Epithelial cell of prostate (primary cell): ENCODE measurements around the gene ORM1.

Source experiments
- DNase-seq: peaks from one replicate; pipeline ENCODE4 v3.0.0-alpha.2; 2011; ENCODE audit warnings: low read depth, low spot score
- H3K27ac ChIP-seq: fragments of 450-650 bp; 2 replicates; pipeline ENCODE4 v1.5.1; 2017; ENCODE audit warnings: mild to moderate bottlenecking

ORM1 gene

DNA sequence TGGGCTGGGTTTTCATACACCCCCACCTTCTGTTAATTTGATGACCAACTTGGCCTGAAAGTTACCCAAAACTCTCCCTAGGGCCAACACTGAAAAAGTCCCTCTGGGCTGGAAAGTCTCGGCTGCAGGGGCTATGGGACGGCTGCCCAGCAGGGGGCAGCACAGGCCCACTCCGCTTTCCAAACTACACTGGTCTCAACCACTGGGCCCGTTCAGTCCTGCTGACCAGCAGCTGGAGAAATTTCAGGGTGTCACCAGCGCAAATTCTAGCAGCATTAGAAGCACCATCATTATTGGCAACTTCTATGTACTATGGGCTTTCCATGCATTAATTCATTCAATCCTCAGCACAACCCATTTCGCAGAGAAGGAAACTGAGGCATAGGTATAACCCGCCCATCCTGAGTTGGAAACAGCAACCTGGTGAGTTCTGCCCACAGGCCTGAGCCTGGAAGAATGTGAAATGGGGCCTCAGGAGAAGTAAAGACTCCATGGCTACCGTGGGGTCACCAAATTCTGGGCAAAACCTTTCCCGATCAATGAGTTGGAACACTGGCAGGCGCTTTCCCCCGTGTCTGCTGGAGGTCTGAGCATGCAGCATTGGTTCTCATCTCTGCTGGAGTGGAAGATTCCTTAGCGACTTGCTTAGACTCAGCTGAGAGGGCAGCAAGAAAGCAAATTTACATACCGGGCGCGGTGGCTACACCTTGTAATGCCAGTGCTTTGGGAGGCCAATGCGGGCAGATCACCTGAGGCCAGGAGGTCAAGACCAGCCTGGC, 16.4 kb downstream of the ORM1 start:
- no peak for DNase-seq
- no peak overlapping the region for H3K27ac ChIP-seq

DNA sequence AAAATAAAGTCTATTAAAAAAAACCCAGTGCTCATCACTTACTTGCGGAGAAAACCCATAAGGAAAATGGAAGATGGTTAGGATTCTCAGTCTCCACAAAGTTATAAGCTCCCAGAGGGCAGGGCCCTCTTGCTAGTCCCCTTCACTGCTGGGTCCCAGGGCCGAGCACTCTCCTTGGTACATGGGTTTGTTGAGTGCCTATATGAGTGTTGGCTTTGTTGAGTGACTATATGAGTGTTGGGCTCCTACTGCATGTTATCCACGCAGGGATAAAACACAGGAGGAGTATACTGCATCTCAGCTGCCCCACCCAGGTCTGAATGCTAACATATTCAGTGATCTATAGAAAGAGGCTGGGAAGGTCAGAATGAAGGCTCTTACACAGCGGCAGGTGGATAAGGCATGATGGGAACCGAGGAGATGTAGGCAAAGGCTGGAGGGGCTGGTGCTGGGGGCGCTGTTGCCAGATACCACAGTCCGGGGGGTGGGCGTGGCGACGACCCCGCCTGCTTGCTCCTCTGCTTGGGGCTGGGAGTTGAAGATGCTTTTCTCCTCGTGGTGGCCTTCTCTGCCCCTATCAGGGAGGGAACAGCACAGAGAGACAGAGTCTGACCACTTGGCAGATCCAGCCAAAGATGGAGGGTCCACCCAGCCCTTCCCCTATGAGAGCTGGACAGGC, 18.4 kb downstream of the ORM1 start:
- no peak overlapping the region for H3K27ac ChIP-seq
- DNase-seq, result no peak

DNA sequence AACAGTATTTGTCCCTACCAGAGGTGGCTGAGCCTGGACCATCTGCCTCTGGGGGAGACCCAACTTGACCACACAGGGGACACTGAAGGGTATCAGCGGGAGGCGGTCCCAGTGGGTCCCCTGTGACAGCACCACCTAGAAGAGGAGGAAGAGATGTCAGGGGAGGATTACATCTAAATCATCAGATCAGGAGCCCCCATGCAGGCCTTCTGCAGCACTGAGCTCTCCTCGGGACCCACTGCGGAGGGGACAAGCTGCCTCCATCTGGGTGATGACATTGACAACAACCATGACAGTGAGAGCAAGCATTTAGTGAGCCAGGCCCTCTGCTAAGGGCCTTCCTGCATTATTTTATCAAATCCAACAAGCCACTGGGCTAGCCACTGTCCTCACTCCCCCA, 19.1 kb downstream of the ORM1 start:
- DNase-seq, result no peak
- H3K27ac ChIP-seq, result no peak overlapping the region

GRCh38 chr9:114342755-114343440, 20.0 kb downstream of the ORM1 start:
- peak overlapping the region; percentile 22 for H3K27ac ChIP-seq
- DNase-seq, result no peak

GRCh38 chr9:114343471-114344187, 20.7 kb downstream of the ORM1 start:
- peak overlapping the region; percentile 22 for H3K27ac ChIP-seq
- peak; percentile 14 for DNase-seq

DNA sequence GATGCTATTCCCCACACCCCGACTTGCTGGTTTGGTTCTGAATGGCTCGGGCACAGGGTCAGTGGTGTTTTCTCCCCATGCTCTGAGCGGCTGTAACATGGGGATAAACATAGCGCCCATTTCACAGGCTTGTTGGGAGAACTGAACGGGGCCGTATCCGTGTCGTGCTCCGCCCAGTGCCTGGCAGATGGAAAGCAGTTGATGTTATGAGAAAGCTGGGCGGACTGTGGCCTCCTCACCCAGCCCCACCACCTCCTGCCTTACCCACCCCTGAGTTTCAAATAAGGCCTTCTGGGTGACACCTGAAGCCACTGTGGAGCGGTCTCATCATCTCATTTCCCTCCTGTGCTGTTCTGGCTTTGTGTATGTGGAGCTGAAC, 21.3 kb downstream of the ORM1 start:
- H3K27ac ChIP-seq, result peak overlapping the region; percentile 22
- no peak for DNase-seq

GRCh38 chr9:114344692-114345091, 21.8 kb downstream of the ORM1 start:
- DNase-seq, result no peak
- H3K27ac ChIP-seq, result no peak overlapping the region

DNA sequence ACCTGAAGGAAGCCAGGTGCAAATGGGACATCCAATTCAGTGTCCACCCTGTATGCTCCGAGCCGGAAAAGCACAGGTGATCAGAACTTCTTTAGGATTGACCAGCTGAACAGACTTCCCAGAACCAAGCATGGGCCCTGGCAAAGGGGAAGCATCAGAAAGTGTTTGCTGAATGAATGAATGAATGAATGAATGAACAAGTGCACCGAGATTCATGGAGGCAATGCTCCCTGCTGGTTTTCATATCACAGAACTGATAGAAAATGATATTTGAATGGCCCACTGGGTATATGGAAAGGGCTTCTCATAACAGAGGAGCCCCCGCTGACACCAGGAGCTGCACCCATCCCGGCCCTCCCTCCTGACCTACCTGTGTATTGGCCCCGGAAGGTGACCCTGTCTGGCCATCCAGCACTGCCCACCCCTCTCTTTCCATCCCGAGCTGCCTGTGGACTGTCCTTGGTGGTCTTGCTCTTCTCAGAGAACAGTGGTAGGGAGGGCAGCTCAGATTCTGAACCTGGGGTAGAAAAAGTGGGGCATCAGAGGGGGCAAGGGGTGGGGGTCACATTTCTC, 22.7 kb downstream of the ORM1 start:
- DNase-seq, result no peak
- no peak overlapping the region for H3K27ac ChIP-seq

DNA sequence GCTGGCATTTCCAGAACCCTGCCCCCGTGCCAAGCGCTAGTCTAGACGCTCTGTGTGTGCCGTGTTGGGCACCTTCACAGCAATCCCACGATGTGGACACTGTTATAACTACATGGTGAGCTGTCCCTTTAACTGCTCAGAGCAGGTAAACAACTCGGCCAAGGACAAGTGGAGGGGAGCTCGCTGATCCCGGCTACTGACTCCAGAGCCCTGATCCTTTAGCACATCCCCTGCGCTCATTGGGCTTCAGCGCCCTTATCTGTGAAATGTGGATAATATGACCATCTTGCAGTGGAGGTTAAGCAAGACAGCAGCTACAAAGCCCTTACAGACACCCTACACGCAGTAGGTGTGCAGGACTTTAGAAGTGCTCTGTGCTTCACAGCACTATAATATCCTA, 23.2 kb downstream of the ORM1 start:
- no peak overlapping the region for H3K27ac ChIP-seq
- DNase-seq, result no peak

DNA sequence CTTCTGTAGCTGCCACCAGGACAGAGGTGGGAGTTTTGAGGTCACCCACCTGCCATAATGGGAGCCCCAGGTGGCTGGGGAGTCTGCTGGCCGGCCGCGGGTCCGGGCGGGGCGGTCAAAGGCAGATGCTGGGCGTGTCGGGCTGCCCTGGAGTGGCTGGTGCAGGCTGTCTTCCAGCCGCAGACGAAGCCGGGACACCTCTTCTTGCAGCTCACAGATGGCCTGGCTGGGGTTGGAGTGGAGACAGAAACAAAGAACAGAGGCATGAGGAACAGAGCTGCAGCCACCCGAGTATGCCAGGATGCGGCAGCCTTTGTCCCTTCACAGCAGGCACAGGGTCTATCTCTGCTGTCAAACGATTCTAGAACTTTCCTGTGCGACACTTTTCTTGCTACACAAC, 24.8 kb downstream of the ORM1 start:
- H3K27ac ChIP-seq, result no peak overlapping the region
- DNase-seq, result no peak

- peak overlapping the region; percentile 87 for H3K27ac ChIP-seq
- no peak for DNase-seq
Measured at GRCh38 chr9:114348261-114348905, 25.5 kb downstream of the ORM1 start.

- peak overlapping the region; percentile 87 for H3K27ac ChIP-seq
- peak; percentile 95 for DNase-seq
Measured at GRCh38 chr9:114348906-114349482, 26.1 kb downstream of the ORM1 start.

- DNase-seq, result no peak
- H3K27ac ChIP-seq, result peak overlapping the region; percentile 87
Measured at GRCh38 chr9:114349713-114350480, 27.0 kb downstream of the ORM1 start.

DNA sequence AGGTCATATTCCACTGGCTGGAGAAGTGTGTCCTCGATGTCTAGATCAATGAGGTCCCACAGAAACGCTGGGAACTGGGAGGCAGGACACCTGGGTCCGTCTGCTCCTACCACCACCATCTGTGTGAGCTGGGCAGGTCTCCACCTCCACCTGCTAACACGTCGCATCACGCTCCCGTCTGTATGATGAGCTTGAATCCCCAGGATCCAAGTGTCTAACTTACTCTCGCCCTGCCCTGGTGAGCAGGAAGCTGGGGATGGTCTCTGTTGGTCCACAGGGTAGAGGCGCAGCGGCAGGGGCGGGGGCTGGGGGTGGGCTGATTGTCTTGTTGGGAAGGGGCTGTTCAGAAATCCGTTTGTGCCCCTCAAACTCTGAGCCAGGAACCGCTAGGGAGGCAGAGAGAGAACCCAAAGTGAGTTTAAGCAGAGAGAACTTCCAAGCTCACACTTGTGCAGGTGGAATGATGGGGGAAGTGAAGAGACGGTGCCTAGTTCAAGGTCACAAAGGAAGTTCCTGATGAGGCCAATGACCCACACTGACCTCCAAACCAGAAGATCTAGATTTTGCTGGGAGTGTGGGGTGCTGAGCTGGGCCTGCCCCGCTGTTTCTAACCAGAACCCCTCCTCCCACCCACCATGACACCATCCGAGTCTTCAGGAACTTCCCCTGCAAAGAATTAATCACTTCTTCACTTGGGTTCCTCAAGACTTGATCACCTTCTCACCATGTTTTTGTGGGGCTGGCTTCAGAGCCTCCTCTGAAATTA, 27.9 kb downstream of the ORM1 start:
- no peak overlapping the region for H3K27ac ChIP-seq
- no peak for DNase-seq

DNA sequence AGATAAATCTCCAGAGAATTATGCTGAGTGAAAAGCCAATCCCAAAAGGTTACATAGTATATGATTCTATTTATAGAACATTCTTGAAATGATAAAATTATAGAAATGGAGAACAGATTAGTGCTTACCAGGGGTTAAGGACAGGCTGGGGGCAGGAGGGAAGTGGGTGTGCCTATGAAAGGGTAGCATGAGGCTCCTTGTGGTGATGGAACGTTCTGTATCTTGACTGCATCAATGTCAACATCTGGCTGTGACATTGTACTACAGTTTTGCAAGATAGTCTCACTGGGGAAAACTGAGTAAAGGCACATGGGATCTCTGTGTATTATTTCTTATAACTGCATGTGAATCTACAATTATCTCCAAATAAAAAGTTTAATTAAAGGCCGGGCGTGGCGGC, 29.0 kb downstream of the ORM1 start:
- DNase-seq, result no peak
- no peak overlapping the region for H3K27ac ChIP-seq

DNA sequence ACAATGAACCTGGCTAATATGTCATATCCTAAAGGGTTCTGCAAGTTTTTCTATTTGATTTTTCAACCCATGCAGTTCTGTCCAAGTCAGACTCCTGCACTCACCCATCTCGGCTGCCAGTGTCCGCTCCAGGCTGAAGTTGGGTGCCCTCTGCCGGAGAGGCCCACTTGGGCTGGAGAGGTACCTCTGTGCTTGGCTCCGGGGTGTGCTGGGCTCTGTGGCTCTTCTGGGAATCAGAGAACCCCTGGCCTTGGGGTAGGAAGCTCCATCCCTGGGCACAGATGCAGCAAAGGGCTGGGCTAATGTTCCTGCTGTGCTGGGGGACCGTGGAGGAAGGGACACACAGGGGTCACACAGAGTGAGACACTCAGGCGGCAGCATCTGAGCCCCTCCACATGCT, 32.9 kb downstream of the ORM1 start:
- H3K27ac ChIP-seq, result no peak overlapping the region
- no peak for DNase-seq

DNA sequence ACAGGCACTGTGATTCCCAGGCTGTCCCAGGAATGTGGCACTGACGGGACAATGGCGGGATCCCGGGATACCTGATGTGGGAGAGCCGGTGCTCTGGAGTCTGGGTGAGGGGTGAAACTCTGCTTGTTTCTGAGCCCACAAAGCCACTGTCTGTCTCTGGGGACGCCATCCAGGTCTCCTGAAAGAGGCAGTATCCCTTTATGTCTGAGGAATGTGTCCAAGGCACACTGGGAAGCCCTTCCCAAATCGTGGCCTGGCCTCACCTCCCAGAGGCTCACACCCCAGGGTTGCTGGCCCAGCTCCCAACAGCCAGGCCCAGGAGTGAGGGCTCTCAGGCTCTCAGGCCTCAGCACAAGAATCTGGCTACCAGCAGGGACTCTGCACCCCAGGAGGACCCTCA, 33.9 kb downstream of the ORM1 start:
- no peak for DNase-seq

DNA sequence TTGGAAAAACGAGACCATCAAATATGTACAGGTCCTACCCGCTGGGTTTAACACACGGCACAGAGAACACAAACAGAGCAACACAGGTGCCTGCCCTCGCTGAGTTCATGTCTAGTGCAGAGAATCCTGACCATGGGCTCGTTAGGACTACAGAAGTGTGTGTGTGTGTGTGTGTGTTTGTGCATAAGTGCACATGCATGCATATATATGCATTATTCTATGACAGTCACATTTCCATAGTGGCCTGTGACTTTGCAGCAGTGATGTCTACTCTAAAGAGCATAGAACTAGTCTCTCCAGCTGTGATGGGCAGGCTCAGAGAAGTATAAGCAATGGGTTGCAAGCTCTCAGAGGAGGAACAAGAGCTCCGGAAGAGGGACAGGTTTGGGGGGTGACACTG, 34.5 kb downstream of the ORM1 start:
- H3K27ac ChIP-seq, result no peak overlapping the region
- DNase-seq, result no peak

More for the DNA sequence above, 33.9 kb downstream of the ORM1 start:
- no peak overlapping the region for H3K27ac ChIP-seq
